ENCODE measurements around the gene GRID2.

DNA sequence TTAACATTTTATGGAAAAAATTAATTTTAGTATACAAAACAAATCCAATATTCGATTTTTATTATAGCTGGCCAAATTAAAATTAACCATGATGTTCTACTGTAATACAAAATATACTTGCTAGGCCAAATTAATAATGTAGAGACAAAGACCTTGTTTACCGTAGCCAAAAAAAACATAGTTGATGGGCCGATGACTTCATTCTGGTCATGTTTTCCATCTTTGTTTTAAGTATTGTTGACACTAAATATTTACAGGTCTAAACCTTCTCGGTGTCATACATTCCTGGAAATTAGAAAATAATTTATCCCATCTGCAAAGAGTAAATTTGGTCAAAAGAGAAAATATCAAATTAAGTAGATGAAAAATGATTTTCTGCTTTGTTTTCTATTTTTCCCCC, 698.5 kb downstream of the GRID2 start:
- TF ChIP-seq, protein P1, sequence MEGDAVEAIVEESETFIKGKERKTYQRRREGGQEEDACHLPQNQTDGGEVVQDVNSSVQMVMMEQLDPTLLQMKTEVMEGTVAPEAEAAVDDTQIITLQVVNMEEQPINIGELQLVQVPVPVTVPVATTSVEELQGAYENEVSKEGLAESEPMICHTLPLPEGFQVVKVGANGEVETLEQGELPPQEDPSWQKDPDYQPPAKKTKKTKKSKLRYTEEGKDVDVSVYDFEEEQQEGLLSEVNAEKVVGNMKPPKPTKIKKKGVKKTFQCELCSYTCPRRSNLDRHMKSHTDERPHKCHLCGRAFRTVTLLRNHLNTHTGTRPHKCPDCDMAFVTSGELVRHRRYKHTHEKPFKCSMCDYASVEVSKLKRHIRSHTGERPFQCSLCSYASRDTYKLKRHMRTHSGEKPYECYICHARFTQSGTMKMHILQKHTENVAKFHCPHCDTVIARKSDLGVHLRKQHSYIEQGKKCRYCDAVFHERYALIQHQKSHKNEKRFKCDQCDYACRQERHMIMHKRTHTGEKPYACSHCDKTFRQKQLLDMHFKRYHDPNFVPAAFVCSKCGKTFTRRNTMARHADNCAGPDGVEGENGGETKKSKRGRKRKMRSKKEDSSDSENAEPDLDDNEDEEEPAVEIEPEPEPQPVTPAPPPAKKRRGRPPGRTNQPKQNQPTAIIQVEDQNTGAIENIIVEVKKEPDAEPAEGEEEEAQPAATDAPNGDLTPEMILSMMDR (IDR thresholded peaks at IDR 0.05): no peak
- TF ChIP-seq POLR2A (IDR thresholded peaks at IDR 0.05): no peak
